Measurements from ENCODE around the gene OXLD1.

- no peak for TF ChIP-seq SP1 (IDR thresholded peaks at IDR 0.05)
- no peak for TF ChIP-seq ZNF384 (IDR thresholded peaks at IDR 0.05)
- TF ChIP-seq FOXA1 (IDR thresholded peaks at IDR 0.05), result no peak
- TF ChIP-seq HDGF (IDR thresholded peaks at IDR 0.05; ENCODE audit: borderline replicate concordance), result no peak
- no peak for TF ChIP-seq FOXM1 (IDR thresholded peaks at IDR 0.05; ENCODE audit: borderline replicate concordance)
- no peak for TF ChIP-seq FOXK2 (IDR thresholded peaks at IDR 0.05)
- TF ChIP-seq TARDBP (IDR thresholded peaks at IDR 0.05), result no peak
- TF ChIP-seq ARNT (IDR thresholded peaks at IDR 0.05), result no peak
- no peak for TF ChIP-seq BHLHE40 (IDR thresholded peaks at IDR 0.05; ENCODE audit: borderline replicate concordance)
These were observed 6.5 kb upstream of the OXLD1 start for GRCh38 chr17:81672954-81673353.

Measured in HEK293T (cell line).